Hepatocyte (in vitro differentiated cells): ENCODE results near the gene NFIX. TPM values are rescaled to one million over a fixed set of nuclear protein-coding genes. Genes with fewer than 3 reads are reported as not detected.
"Not testable (repeated sequence)": the region's sequence is repeated elsewhere in the genome, so short reads cannot be mapped to it uniquely, and the experiment has no call there.

ENCODE experiments used
- DNase-seq: peaks from one replicate; pipeline ENCODE4 v3.0.0-alpha.2; 2016; ENCODE audit warnings: low spot score
- H2AFZ ChIP-seq: fragments of 200-600 bp; sonication (generic); 2 replicates; pipeline ENCODE4 v1.6.0; 2016; ENCODE audit warnings: antibody characterized with exemption, mild to moderate bottlenecking
- H3K27ac ChIP-seq: fragments of 200-600 bp; sonication (generic); 2 replicates; pipeline ENCODE4 v1.5.1; 2016; ENCODE audit warnings: mild to moderate bottlenecking
- H3K27me3 ChIP-seq: fragments of 200-600 bp; sonication (generic); 2 replicates; pipeline ENCODE4 v1.6.1; 2016
- H3K36me3 ChIP-seq: fragments of 200-600 bp; sonication (generic); replicated peaks from 2 replicates; pipeline ENCODE4 v1.5.1; 2016; ENCODE audit warnings: low read depth; ENCODE audit not compliant: insufficient read depth
- H3K4me1 ChIP-seq: fragments of 200-600 bp; sonication (generic); 2 replicates; pipeline ENCODE4 v1.5.1; 2016; ENCODE audit warnings: mild to moderate bottlenecking, moderate library complexity; ENCODE audit not compliant: insufficient read depth
- H3K4me2 ChIP-seq: fragments of 200-600 bp; sonication (generic); 2 replicates; pipeline ENCODE4 v1.6.0; 2016
- H3K4me3 ChIP-seq: fragments of 200-600 bp; sonication (generic); 2 replicates; pipeline ENCODE4 v1.5.1; 2016; ENCODE audit warnings: mild to moderate bottlenecking
- H3K79me2 ChIP-seq: fragments of 200-600 bp; sonication (generic); 2 replicates; pipeline ENCODE4 v1.6.0; 2017; ENCODE audit warnings: mild to moderate bottlenecking
- H3K9me2 ChIP-seq: fragments of 200-600 bp; sonication (generic); replicated peaks from 2 replicates; pipeline ENCODE4 v1.6.0; 2017; ENCODE audit warnings: mild to moderate bottlenecking; ENCODE audit not compliant: insufficient read depth
- H3K9me3 ChIP-seq: fragments of 200-600 bp; sonication (generic); 2 replicates; pipeline ENCODE4 v1.5.1; 2016; ENCODE audit warnings: low read depth, mild to moderate bottlenecking
- H4K20me1 ChIP-seq: fragments of 200-600 bp; sonication (generic); 2 replicates; pipeline ENCODE4 v1.6.0; 2016; ENCODE audit warnings: mild to moderate bottlenecking; ENCODE audit not compliant: insufficient read depth, poor library complexity, severe bottlenecking
- EZH2 ChIP-seq: fragments of 200-600 bp; sonication (generic); IDR thresholded peaks from 2 replicates; pipeline ENCODE4 v1.6.1; 2016; ENCODE audit warnings: antibody characterized with exemption, mild to moderate bottlenecking, borderline replicate concordance
- EZH2phosphoT487 ChIP-seq: fragments of 200-600 bp; sonication (generic); IDR thresholded peaks from one replicate; pipeline ENCODE4 v1.6.1; 2018; ENCODE audit warnings: antibody characterized with exemption, mild to moderate bottlenecking, low read depth, moderate library complexity; ENCODE audit not compliant: unreplicated experiment, severe bottlenecking
- WGBS: methylation state at CpG from one replicate; pipeline ENCODE4 v1.1.6; 2016; ENCODE audit warnings: low lambda C conversion rate; ENCODE audit errors: missing lambda C conversion rate; 5-methylcytosine and 5-hydroxymethylcytosine counted together
- polyA plus RNA-seq: library from polyadenylated mRNA; unstranded; fragments of >200 nt; fragmentation: Nextera tagmentation; extraction: Ambion mirVana; gene quantifications from 2 replicates; pipeline ENCODE4 v1.2.1, GENCODE V29; 2016
- total RNA-seq: library from RNA; depleted of rRNA; stranded (reverse); fragments of >200 nt; gene quantifications from 2 replicates; pipeline ENCODE4 v1.2.3, GENCODE V29; 2014
- TF ChIP-seq, protein P1 (sequence below): fragments of 200-600 bp; sonication (generic); IDR thresholded peaks from 2 replicates; pipeline ENCODE4 v1.5.1; 2016; ENCODE audit warnings: antibody characterized with exemption, mild to moderate bottlenecking; ENCODE audit not compliant: poor library complexity

The NFIX gene
- total and polyA plus RNA-seq, 2 experiments from 2014 or later = 10.2 to 12.8 TPM

DNA sequence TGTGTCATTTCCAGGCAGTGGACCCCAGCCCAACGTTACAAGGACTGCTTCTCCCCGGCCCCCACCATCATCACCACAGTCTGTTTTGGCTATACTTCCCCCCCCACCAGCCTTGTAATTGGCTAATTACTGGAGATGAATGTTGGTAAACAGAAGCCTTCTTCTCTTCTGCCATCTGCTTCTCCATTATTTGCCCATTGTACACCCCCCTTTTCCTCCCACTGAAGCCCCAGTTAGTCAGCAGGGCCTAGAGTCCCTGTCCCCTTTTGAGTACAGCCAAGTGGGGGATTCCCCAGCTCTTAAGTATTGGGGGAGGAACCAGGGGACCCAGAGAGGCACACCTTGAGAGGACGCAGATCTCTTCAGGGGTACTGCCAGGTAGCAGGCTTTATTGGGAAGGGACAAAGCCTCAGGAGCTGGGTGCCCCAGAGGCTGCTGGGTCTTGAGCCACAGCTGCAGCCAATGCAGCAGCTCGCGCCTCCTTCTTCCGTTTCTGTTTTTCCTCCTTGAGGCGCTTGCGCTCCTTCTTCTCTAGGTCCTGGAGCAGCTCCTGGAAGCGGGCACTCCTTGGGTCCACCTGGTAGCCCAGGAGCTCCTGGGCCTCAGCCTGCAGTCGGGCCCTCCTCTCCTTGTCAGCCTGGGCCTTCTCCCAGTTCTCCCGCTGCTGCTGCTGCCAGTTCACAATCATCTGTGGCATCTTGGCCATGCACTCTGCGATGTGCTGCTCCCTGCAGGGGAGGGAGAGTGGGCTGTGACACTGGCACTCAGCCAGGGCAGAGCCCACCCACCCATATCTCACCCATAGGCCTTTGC is 41.3 kb upstream of the NFIX start:
- no peaks in the 10 kb centered on the region for H3K27me3 ChIP-seq
- peaks cover 39% of the 10 kb centered on the region for H3K79me2 ChIP-seq
- no peak for DNase-seq
- H3K9me3 ChIP-seq = no peaks in the 10 kb centered on the region
- peaks cover 28% of the 10 kb centered on the region for H3K4me1 ChIP-seq
- TF ChIP-seq EZH2phosphoT487 (no peak), EZH2 (no peak)
- TF ChIP-seq, protein P1, sequence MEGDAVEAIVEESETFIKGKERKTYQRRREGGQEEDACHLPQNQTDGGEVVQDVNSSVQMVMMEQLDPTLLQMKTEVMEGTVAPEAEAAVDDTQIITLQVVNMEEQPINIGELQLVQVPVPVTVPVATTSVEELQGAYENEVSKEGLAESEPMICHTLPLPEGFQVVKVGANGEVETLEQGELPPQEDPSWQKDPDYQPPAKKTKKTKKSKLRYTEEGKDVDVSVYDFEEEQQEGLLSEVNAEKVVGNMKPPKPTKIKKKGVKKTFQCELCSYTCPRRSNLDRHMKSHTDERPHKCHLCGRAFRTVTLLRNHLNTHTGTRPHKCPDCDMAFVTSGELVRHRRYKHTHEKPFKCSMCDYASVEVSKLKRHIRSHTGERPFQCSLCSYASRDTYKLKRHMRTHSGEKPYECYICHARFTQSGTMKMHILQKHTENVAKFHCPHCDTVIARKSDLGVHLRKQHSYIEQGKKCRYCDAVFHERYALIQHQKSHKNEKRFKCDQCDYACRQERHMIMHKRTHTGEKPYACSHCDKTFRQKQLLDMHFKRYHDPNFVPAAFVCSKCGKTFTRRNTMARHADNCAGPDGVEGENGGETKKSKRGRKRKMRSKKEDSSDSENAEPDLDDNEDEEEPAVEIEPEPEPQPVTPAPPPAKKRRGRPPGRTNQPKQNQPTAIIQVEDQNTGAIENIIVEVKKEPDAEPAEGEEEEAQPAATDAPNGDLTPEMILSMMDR = no peak
- H3K27ac ChIP-seq = peak overlapping the region; percentile 73
- H3K4me2 ChIP-seq = peak overlapping the region; percentile 5
- 83% methylated on average over 12 of the region's 12 CpGs for WGBS
- H3K36me3 ChIP-seq = no peaks in the 10 kb centered on the region
- no peak overlapping the region for H3K4me3 ChIP-seq
- peaks cover 2% of the 10 kb centered on the region for H4K20me1 ChIP-seq
- no peaks in the 10 kb centered on the region for H3K9me2 ChIP-seq
- no peak overlapping the region for H2AFZ ChIP-seq

DNA sequence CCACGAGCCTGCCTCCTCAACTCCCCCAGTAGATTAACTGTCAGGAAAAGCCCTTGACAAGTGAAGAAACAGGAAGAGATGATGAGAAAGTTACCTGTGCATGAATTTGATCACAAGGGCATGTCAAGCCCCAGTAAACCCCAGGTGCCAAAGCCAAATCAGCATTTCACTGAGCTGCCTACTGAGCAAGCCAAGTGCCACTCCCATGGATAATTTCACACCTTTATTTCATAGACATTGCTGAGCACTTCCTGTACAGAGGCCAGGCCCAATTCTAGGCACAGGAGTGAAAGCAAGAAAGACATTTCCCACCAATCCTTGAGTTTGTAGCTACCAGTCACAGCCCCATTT is 40.7 kb upstream of the NFIX start:
- 100% methylated on average over 1 of the region's 1 CpG for whole genome bisulfite sequencing
- Histone ChIP-seq H4K20me1 (peaks cover 2% of the 10 kb centered on the region), H2AFZ (no peak overlapping the region), H3K4me3 (no peak overlapping the region), H3K4me1 (peaks cover 28% of the 10 kb centered on the region), H3K79me2 (peaks cover 39% of the 10 kb centered on the region), H3K9me2 (no peaks in the 10 kb centered on the region), H3K27ac (peak overlapping the region; percentile 23), H3K27me3 (no peaks in the 10 kb centered on the region), H3K36me3 (no peaks in the 10 kb centered on the region), H3K9me3 (no peaks in the 10 kb centered on the region), H3K4me2 (no peak overlapping the region)
- TF ChIP-seq EZH2phosphoT487 (no peak), EZH2 (no peak)
- TF ChIP-seq, protein P1 = no peak
- DNase-seq = no peak

DNA sequence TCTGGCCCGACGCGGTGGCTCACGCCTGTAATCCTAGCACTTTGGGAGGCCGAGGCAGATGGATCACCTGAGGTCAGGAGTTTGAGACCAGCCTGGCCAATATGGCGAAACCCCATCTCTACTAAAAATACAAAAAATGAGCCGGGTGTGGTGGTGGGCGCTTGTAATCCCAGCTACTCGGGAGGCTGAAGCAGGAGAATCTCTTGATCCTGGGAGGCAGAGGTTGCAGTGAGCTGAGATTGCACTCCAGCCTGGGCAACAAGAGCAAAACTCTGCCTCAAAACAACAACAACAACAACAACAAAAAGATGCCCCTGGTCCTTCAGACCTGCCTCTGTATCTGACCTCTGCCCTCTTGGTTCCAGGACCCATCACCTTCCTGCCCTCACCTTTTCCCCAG is 39.7 kb upstream of the NFIX start:
- H3K36me3 ChIP-seq, H3K9me3 ChIP-seq, H3K4me3 ChIP-seq, H3K27me3 ChIP-seq, H2AFZ ChIP-seq, H3K9me2 ChIP-seq, H4K20me1 ChIP-seq, DNase-seq: not testable (repeated sequence)
- peaks cover 39% of the 10 kb centered on the region for H3K79me2 ChIP-seq
- 91% methylated on average over 9 of the region's 9 CpGs for WGBS
- H3K27ac ChIP-seq = peak overlapping the region; percentile 90
- H3K4me1 ChIP-seq = peaks cover 28% of the 10 kb centered on the region
- peak overlapping the region; percentile 92 for H3K4me2 ChIP-seq

DNA sequence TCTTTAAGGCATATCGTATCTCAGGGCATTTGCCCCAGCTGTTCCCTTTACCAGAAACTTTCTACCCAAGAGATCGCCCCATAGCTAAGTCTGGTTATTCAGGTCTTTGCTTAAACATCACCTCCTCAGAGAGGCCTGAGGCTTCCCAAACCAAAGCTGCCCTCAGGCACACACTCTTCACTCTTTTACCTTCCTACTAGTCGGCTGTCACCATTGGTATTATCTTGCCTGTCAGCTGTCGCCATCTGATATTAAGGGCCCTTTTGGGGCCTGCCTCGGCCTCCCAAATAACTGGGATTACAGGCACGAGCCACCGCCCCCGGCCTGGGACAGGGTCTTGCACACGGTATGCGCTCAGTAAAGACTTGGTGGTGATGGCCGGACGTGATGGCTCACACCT is 39.3 kb upstream of the NFIX start:
- peaks cover 35% of the 10 kb centered on the region for H3K79me2 ChIP-seq
- no peaks in the 10 kb centered on the region for H3K27me3 ChIP-seq
- TF ChIP-seq EZH2phosphoT487 = no peak
- no peak for TF ChIP-seq EZH2
- TF ChIP-seq, protein P1 = no peak
- 67% methylated on average over 12 of the region's 12 CpGs for WGBS
- peak overlapping the region; percentile 92 for H3K4me2 ChIP-seq
- peaks cover 2% of the 10 kb centered on the region for H4K20me1 ChIP-seq
- DNase-seq = no peak
- peak overlapping the region; percentile 90 for H3K27ac ChIP-seq
- H3K36me3 ChIP-seq = no peaks in the 10 kb centered on the region
- no peaks in the 10 kb centered on the region for H3K9me2 ChIP-seq
- H3K4me3 ChIP-seq = peak overlapping the region; percentile 89
- H2AFZ ChIP-seq = no peak overlapping the region
- H3K9me3 ChIP-seq = no peaks in the 10 kb centered on the region
- H3K4me1 ChIP-seq = peaks cover 28% of the 10 kb centered on the region
